ENCODE data around the gene LARGE1.

GRCh38 chr22:33605221-33605620, 315.1 kb downstream of the LARGE1 start:
- TF ChIP-seq CTCF (conservative IDR thresholded peaks at IDR 0.05; ENCODE audit: low read depth, low read length), result no peak
- no peak for TF ChIP-seq FOS (IDR thresholded peaks at IDR 0.05; ENCODE audit: low read depth, low read length)
- no peak for TF ChIP-seq BHLHE40 (IDR thresholded peaks at IDR 0.05; ENCODE audit: low read depth, low read length)
- no peak for TF ChIP-seq RAD21 (IDR thresholded peaks at IDR 0.05; ENCODE audit: low read length)
- no peak for TF ChIP-seq MXI1 (IDR thresholded peaks at IDR 0.05; ENCODE audit: borderline replicate concordance, low read depth, low read length)

Measured in IMR-90 (cell line).